Astrocyte (in vitro differentiated cells and primary cell): ENCODE data around the gene TMPRSS6. TPM values are rescaled to one million over a fixed set of nuclear protein-coding genes. Genes with fewer than 3 reads are reported as not detected.

Experiments
- DNase-seq: peaks from one replicate; pipeline ENCODE4 v3.0.0-alpha.2; 2010; ENCODE audit warnings: low read depth
- FAIRE-seq: peaks from 2 replicates; lab custom pipeline; 2011; peaks lifted over from hg19 to GRCh38; lab: Jason Lieb, UNC
- H2AFZ ChIP-seq: 2 replicates; pipeline ENCODE4 v1.6.0; 2012; ENCODE audit warnings: low read depth, low read length, inconsistent platforms
- H3K27ac ChIP-seq: 2 replicates; pipeline ENCODE4 v1.5.1; 2011; ENCODE audit warnings: low read depth, low read length, inconsistent platforms
- H3K27me3 ChIP-seq: 2 replicates; pipeline ENCODE4 v1.6.0; 2011; ENCODE audit warnings: low read length, inconsistent platforms; ENCODE audit not compliant: insufficient read depth
- H3K36me3 ChIP-seq: 2 replicates; pipeline ENCODE4 v1.5.1; 2011; ENCODE audit warnings: low read length, inconsistent platforms; ENCODE audit not compliant: insufficient read depth
- H3K4me1 ChIP-seq: 2 replicates; pipeline ENCODE4 v1.5.1; 2011; ENCODE audit warnings: low read length, inconsistent platforms; ENCODE audit not compliant: insufficient read depth
- H3K4me2 ChIP-seq: 2 replicates; pipeline ENCODE4 v1.6.0; 2012; ENCODE audit warnings: low read length, inconsistent platforms
- H3K4me3 ChIP-seq: 2 replicates; pipeline ENCODE4 v1.5.1; 2011; ENCODE audit warnings: low read depth, mild to moderate bottlenecking, low read length, inconsistent platforms; ENCODE audit not compliant: insufficient read depth
- H3K79me2 ChIP-seq: 2 replicates; pipeline ENCODE4 v1.6.0; 2012; ENCODE audit warnings: mild to moderate bottlenecking, low read length, inconsistent platforms; ENCODE audit not compliant: insufficient read depth
- H3K9ac ChIP-seq: 2 replicates; pipeline ENCODE4 v1.6.0; 2012; ENCODE audit warnings: mild to moderate bottlenecking, low read length, inconsistent platforms
- H3K9me3 ChIP-seq: 2 replicates; pipeline ENCODE4 v1.5.1; 2012; ENCODE audit warnings: low read depth, mild to moderate bottlenecking, low read length, inconsistent platforms; ENCODE audit not compliant: insufficient read depth
- H4K20me1 ChIP-seq: 2 replicates; pipeline ENCODE4 v1.6.0; 2012; ENCODE audit warnings: low read length, inconsistent platforms; ENCODE audit not compliant: insufficient read depth
- H3K27ac Mint-ChIP-seq: one replicate; pipeline ENCODE4 v1.8.0; 2021; ENCODE audit warnings: mild to moderate bottlenecking, mixed read lengths; ENCODE audit not compliant: unreplicated experiment
- H3K27me3 Mint-ChIP-seq: one replicate; pipeline ENCODE4 v1.8.0; 2021; ENCODE audit warnings: low read depth, mixed read lengths; ENCODE audit not compliant: unreplicated experiment
- H3K36me3 Mint-ChIP-seq: one replicate; pipeline ENCODE4 v1.8.0; 2021; ENCODE audit warnings: low read depth, mixed read lengths; ENCODE audit not compliant: unreplicated experiment
- H3K4me1 Mint-ChIP-seq: one replicate; pipeline ENCODE4 v1.8.0; 2021; ENCODE audit warnings: low read depth, mixed read lengths; ENCODE audit not compliant: unreplicated experiment
- H3K4me3 Mint-ChIP-seq: one replicate; pipeline ENCODE4 v1.8.0; 2021; ENCODE audit warnings: mild to moderate bottlenecking, moderate library complexity, mixed read lengths; ENCODE audit not compliant: unreplicated experiment
- H3K9me3 Mint-ChIP-seq: one replicate; pipeline ENCODE4 v1.8.0; 2021; ENCODE audit warnings: mild to moderate bottlenecking, mixed read lengths; ENCODE audit not compliant: unreplicated experiment
- EZH2 ChIP-seq: IDR thresholded peaks from 2 replicates; pipeline ENCODE4 v1.6.1; 2012; ENCODE audit warnings: mild to moderate bottlenecking, low read length, inconsistent platforms; ENCODE audit not compliant: insufficient read depth
- total RNA-seq: library from RNA; stranded (reverse); gene quantifications from 2 replicates; pipeline ENCODE4 v1.2.1, GENCODE V29; 2021
- TF ChIP-seq, protein P1 (sequence below): IDR thresholded peaks from 2 replicates; pipeline ENCODE4 v1.5.1; 2011; ENCODE audit warnings: low read depth, mild to moderate bottlenecking, inconsistent platforms, low read length, moderate library complexity; ENCODE audit not compliant: insufficient read depth

The TMPRSS6 gene
- total RNA-seq, 1 donor from 2014 or later, result not detected

DNA sequence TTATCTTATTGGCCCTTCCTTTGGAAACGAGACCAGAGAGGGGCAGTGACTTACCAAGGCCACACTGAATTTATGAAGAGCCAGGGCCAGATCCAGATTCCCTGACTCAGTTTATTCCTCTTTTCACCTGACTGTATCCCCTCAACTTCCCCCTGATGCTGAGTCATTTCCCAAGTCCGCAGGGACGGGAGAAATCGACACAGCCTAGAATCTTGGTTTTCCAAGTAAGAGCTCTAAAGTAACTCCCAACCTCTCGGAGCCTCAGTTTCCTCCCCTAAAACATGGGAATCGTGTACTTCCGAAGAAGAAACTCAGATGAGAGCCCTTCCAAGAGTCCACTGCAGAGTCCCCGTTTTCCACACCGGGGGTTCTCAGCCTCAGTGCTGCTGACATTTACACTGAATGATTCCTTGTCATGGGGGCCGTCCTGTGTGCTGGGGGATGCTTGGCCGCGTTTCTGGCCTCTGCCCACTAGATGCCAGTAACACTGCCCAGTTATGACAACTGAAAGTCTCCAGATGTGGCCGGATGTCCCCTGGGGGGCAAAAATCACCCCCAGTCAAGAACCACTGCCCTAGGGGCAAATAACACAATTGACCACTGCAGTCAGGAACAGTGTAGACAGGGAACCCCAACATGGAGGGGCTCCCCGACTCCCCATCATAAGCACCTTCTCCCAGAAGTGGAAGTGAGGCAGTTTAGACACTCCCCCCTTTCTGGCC lies 78.8 kb downstream of the TMPRSS6 start:
- Histone ChIP-seq H3K36me3 (peaks cover 3% of the 10 kb centered on the region), H3K4me3 (no peak overlapping the region), H2AFZ (no peak overlapping the region), H3K4me2 (no peak overlapping the region), H3K79me2 (no peaks in the 10 kb centered on the region), H3K27me3 (no peaks in the 10 kb centered on the region), H3K9ac (no peak overlapping the region), H3K9me3 (no peaks in the 10 kb centered on the region), H3K4me1 (no peaks in the 10 kb centered on the region), H4K20me1 (peaks cover 21% of the 10 kb centered on the region), H3K27ac (no peak overlapping the region)
- H3K27ac Mint-ChIP-seq, result no peak overlapping the region
- peaks cover 5% of the 10 kb centered on the region for H3K36me3 Mint-ChIP-seq
- peak overlapping the region; percentile 27 for H3K4me3 Mint-ChIP-seq
- H3K27me3 Mint-ChIP-seq, result peaks cover 3% of the 10 kb centered on the region
- peaks cover 12% of the 10 kb centered on the region for H3K4me1 Mint-ChIP-seq
- H3K9me3 Mint-ChIP-seq, result no peaks in the 10 kb centered on the region
- FAIRE-seq, result no peak
- TF ChIP-seq, protein P1, sequence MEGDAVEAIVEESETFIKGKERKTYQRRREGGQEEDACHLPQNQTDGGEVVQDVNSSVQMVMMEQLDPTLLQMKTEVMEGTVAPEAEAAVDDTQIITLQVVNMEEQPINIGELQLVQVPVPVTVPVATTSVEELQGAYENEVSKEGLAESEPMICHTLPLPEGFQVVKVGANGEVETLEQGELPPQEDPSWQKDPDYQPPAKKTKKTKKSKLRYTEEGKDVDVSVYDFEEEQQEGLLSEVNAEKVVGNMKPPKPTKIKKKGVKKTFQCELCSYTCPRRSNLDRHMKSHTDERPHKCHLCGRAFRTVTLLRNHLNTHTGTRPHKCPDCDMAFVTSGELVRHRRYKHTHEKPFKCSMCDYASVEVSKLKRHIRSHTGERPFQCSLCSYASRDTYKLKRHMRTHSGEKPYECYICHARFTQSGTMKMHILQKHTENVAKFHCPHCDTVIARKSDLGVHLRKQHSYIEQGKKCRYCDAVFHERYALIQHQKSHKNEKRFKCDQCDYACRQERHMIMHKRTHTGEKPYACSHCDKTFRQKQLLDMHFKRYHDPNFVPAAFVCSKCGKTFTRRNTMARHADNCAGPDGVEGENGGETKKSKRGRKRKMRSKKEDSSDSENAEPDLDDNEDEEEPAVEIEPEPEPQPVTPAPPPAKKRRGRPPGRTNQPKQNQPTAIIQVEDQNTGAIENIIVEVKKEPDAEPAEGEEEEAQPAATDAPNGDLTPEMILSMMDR, result no peak
- TF ChIP-seq EZH2, result no peak
- no peak for DNase-seq

DNA sequence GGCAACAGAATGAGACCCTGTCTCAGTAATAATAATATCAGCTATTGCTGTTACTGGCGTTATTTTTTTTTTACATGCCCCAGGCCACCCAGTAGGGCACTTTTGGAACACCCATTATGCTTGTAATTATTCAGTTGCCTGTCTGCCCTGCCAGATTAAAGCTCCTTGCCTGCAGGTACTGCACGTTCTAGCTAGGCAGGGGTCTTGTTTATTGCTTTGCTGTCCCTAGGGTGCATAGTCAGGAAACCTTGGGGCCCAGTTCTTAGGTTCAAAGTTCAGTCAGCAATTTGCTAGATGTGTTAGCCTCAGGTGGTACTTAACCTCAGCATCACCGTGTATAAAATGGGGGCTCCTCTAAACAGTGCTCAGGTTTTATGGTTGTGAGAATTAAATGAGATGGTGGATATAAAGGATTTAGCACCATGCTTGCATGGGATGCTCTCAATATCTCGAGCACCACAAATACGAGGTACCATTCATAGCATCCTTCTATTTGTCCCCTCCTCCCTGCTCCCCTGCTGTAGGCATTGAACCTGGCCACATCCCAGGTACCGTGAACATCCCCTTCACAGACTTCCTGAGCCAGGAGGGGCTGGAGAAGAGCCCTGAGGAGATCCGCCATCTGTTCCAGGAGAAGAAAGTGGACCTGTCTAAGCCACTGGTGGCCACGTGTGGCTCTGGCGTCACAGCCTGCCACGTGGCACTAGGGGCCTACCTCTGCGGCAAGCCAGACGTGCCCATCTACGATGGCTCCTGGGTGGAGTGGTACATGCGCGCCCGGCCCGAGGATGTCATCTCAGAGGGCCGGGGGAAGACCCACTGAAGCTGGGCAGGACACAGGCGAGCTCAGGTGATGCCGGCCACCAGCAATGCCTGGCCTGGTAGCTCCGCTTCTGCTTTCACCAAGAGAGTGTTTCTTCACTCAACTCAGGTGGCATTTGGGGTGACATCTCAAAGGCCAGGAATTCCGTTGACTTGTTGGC lies 80.5 kb downstream of the TMPRSS6 start:
- Histone ChIP-seq H3K9ac (no peak overlapping the region), H3K4me1 (no peaks in the 10 kb centered on the region), H3K4me3 (no peak overlapping the region), H4K20me1 (peaks cover 31% of the 10 kb centered on the region), H3K27ac (no peak overlapping the region), H3K27me3 (no peaks in the 10 kb centered on the region), H3K9me3 (no peaks in the 10 kb centered on the region), H3K36me3 (peaks cover 7% of the 10 kb centered on the region), H3K4me2 (no peak overlapping the region), H2AFZ (no peak overlapping the region), H3K79me2 (no peaks in the 10 kb centered on the region)
- no peak for DNase-seq
- Mint-ChIP-seq H3K27me3 (no peaks in the 10 kb centered on the region), H3K36me3 (peaks cover 10% of the 10 kb centered on the region), H3K4me1 (peaks cover 12% of the 10 kb centered on the region), H3K4me3 (no peak overlapping the region), H3K27ac (peak overlapping the region; percentile 34), H3K9me3 (no peaks in the 10 kb centered on the region)
- no peak for FAIRE-seq
- no peak for TF ChIP-seq EZH2
- TF ChIP-seq, protein P1, result no peak
